AG09319 (cell line): ENCODE measurements around the gene PRTG.
"Not testable (repeated sequence)": the region's sequence is repeated elsewhere in the genome, so short reads cannot be mapped to it uniquely, and the experiment has no call there.

Experiments
- DNase-seq: peaks from one replicate; pipeline ENCODE4 v3.0.0-alpha.2; 2010; ENCODE audit warnings: low read depth; ENCODE audit errors: extremely low read depth
- TF ChIP-seq, protein P1 (sequence below): IDR thresholded peaks from 2 replicates; pipeline ENCODE4 v1.5.1; 2011; ENCODE audit warnings: low read depth, mild to moderate bottlenecking, inconsistent platforms, low read length, moderate library complexity

Gene PRTG

GRCh38 chr15:55619783-55620182 lies 123.2 kb downstream of the PRTG start:
- TF ChIP-seq, protein P1, sequence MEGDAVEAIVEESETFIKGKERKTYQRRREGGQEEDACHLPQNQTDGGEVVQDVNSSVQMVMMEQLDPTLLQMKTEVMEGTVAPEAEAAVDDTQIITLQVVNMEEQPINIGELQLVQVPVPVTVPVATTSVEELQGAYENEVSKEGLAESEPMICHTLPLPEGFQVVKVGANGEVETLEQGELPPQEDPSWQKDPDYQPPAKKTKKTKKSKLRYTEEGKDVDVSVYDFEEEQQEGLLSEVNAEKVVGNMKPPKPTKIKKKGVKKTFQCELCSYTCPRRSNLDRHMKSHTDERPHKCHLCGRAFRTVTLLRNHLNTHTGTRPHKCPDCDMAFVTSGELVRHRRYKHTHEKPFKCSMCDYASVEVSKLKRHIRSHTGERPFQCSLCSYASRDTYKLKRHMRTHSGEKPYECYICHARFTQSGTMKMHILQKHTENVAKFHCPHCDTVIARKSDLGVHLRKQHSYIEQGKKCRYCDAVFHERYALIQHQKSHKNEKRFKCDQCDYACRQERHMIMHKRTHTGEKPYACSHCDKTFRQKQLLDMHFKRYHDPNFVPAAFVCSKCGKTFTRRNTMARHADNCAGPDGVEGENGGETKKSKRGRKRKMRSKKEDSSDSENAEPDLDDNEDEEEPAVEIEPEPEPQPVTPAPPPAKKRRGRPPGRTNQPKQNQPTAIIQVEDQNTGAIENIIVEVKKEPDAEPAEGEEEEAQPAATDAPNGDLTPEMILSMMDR = no peak
- DNase-seq = no peak

- TF ChIP-seq, protein P1 = no peak
- no peak for DNase-seq
These were observed 124.6 kb downstream of the PRTG start for GRCh38 chr15:55618387-55618786.

DNA sequence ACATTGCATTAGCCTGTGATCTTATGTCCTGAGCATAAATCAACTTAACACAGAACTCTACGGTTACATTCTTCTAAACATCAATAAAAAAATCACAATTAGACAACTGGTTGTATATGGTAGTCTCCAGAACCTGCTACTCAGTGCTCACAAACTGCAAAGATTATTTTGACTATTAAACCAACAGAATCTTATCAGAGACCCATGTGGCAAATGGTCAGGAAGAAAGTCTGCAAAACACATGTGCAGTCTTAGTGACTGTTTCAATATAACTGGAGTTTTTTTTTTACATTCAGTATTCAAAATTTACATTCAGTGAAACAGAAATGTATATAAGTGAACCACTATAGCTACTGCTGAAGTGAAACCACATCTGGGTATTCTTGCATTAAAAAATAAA lies 127.5 kb downstream of the PRTG start:
- no peak for DNase-seq
- TF ChIP-seq, protein P1 = no peak

DNA sequence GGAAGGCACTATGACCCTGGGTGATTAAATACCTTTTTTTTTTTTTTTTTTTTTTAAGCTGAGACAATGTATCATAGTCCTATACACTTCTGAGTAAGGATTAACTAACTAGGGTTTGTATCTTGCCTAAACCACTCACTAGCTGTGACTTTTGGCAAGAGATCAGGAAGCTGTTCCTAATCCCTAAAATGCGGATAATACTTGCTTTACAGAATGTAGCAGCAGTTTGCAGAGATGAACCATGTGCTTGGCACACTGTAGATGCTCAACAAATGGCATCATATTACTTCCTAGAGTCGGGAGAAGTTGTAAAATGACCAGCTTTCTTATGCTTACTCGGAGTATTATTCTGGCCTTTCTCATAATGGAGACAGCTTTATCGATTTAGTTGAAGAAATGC lies 129.2 kb downstream of the PRTG start:
- TF ChIP-seq, protein P1 = no peak
- DNase-seq = no peak

DNA sequence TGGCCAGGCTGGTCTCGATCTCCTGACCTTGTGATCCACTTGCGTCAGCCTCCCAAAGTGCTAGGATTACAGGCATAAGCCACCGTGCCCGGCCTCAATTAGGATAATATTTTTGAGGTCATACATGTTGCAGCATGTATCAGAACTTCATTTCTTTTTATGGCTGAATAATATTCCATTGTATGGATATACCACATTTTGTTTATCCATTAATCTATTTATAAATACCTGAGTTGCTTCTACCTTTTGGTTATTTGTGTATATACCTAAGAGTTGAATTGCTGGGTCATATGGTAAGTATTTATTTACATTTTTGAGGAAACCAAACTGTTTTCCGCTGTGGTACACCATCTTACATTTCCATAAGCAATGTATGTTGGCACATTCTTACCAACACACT lies 136.7 kb downstream of the PRTG start:
- TF ChIP-seq, protein P1 = no peak
- no peak for DNase-seq

GRCh38 chr15:55601374-55601773 lies 141.6 kb downstream of the PRTG start:
- no peak for DNase-seq
- TF ChIP-seq, protein P1 = no peak

DNA sequence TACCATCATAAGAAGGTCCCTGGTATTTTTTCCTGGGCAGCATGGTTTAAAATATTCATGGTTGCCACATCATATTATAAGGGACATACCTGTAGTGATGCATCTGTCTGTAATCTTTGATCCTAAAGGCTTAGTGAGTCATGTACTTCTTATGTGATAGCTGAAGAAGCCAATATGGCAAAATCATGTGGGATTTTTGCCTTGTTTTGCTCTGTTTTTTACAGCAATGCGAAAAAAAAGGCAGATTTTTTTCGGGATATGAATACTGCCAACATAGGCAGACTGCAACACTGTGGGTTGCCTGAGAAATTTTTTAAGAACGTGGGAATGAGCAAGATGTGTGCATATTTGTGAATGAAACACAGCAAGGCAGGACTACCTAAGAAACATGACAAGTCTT lies 143.5 kb downstream of the PRTG start:
- no peak for DNase-seq
- TF ChIP-seq, protein P1 = no peak

DNA sequence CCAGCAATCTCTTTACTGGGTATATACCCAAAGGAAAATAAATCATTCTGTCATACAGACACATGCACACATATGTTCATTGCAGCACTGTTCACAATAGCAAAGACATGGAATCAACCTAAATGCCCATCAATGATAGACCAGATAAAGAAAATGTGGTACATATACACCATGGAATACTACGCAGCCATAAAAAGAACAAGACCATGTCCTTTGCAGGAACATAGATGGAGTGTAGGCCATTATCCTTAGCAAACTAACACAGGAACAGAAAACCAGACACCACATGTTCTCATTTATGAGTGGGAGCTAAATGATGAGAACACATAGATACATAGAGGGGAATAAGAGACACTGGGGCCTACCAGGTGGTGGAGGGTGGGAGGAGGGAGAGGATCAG lies 149.9 kb downstream of the PRTG start:
- DNase-seq = not testable (repeated sequence)
